Measurements from ENCODE around the gene HSD17B8. TPM values are rescaled to one million over a fixed set of nuclear protein-coding genes. Genes with fewer than 3 reads are reported as not detected.

Gene HSD17B8
- total RNA-seq, 2 experiments from 2014 or later = 11.6 to 18.8 TPM

DNA sequence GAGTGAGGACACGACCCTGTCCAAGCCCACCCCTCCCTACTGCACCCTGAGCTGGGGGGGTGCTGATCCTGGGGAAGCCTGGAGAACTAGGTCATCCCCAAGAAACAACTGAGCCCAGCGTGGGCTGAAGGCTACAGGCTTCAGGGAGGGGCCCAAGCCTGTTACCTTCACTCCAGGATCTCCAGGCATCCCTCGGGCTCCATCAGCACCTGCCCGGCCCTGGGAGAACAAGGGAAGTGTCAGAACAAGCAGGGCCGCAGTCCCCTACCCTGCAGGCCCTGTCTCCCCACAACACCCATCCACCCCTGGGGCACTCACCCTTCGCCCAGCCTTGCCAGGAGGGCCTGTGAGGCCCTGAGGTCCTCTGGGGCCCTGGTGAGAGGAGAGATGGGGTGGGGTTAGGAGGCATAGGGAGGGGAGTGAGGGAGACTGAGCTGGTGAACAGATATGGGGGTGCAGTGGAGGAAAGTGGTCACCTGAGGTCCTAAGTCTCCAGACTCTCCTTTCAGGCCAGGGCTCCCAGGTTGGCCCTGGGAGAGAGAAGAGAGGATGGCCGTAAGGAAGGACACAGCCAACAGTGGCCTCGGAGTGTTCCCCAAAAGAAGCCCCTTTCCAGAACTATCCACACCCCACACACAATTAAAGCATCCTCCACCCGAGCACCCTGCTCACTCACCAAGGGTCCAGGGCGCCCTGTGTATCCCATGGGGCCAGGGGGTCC, 25.5 kb upstream of the HSD17B8 start:
- H3K79me2 ChIP-seq (ENCODE audit: insufficient read depth, low read depth, low read length) = no peaks in the 10 kb centered on the region

DNA sequence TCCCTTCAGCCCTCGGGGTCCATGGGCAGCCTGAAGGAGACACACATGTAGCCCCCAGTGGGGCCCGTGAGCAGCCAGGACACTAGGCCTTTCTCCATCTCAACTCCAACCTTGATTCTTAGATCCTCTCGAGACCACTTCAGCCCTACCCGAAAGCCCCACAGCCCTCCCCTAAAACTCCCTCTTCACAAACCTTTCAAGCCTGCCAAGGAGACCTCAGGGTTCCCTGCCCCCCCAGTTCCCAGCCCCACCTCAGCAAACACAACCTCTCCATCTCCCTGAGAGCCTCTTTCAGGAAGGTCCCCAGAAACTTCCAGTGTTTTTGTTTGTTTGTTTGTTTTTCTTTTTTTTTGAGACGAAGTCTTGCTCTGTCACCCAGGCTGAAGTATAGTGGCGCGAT, 23.3 kb upstream of the HSD17B8 start:
- POLR2A ChIA-PET = no interaction called here
- intact Hi-C loops (cut with micrococcal nuclease; ENCODE audit: unreplicated experiment) = no loop called here
- no peak overlapping the region for H2AFZ ChIP-seq (ENCODE audit: low read length)
- H3K4me3 ChIP-seq (ENCODE audit: low read depth, low read length, poor library complexity, severe bottlenecking) = no peak overlapping the region
- H3K9me2 ChIP-seq (ENCODE audit: insufficient read depth, low read length) = no peaks in the 10 kb centered on the region
- peaks cover 19% of the 10 kb centered on the region; the same call in 1 of the 2 replicates for H3K9me3 ChIP-seq (ENCODE audit: low read length)
- H3K36me3 ChIP-seq (ENCODE audit: insufficient read depth, low read length) = peaks cover 6% of the 10 kb centered on the region
- no peak for DNase-seq (ENCODE audit: low spot score)
- BruUV-seq (replicated peaks) = no TSS peak
- H3K4me1 ChIP-seq (ENCODE audit: insufficient read depth, low read length, poor library complexity, severe bottlenecking) = peaks cover 14% of the 10 kb centered on the region
- H3K27ac ChIP-seq (ENCODE audit: low read depth, low read length, poor library complexity, severe bottlenecking) = no peak overlapping the region
- CTCF ChIA-PET (ENCODE audit: unreplicated experiment) = no interaction called here
- H3K4me2 ChIP-seq (ENCODE audit: low read length) = no peak overlapping the region
- TF ChIP-seq EZH2phosphoT487 (IDR thresholded peaks at IDR 0.05; ENCODE audit: borderline replicate concordance, low read depth, low read length) = no peak
- TF ChIP-seq, protein P1, sequence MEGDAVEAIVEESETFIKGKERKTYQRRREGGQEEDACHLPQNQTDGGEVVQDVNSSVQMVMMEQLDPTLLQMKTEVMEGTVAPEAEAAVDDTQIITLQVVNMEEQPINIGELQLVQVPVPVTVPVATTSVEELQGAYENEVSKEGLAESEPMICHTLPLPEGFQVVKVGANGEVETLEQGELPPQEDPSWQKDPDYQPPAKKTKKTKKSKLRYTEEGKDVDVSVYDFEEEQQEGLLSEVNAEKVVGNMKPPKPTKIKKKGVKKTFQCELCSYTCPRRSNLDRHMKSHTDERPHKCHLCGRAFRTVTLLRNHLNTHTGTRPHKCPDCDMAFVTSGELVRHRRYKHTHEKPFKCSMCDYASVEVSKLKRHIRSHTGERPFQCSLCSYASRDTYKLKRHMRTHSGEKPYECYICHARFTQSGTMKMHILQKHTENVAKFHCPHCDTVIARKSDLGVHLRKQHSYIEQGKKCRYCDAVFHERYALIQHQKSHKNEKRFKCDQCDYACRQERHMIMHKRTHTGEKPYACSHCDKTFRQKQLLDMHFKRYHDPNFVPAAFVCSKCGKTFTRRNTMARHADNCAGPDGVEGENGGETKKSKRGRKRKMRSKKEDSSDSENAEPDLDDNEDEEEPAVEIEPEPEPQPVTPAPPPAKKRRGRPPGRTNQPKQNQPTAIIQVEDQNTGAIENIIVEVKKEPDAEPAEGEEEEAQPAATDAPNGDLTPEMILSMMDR (conservative IDR thresholded peaks at IDR 0.05; ENCODE audit: low read length) = no peak
- H3K79me2 ChIP-seq (ENCODE audit: insufficient read depth, low read depth, low read length) = no peaks in the 10 kb centered on the region
- H4K20me1 ChIP-seq (ENCODE audit: insufficient read depth, low read length) = no peaks in the 10 kb centered on the region

More for the DNA sequence above, 25.5 kb upstream of the HSD17B8 start:
- POLR2A ChIA-PET = no interaction called here
- peaks cover 11% of the 10 kb centered on the region for H3K4me1 ChIP-seq (ENCODE audit: insufficient read depth, low read length, poor library complexity, severe bottlenecking)
- no peak overlapping the region for H3K27ac ChIP-seq (ENCODE audit: low read depth, low read length, poor library complexity, severe bottlenecking)
- H3K4me2 ChIP-seq (ENCODE audit: low read length) = no peak overlapping the region
- CTCF ChIA-PET (ENCODE audit: unreplicated experiment) = no interaction called here
- no peak overlapping the region for H2AFZ ChIP-seq (ENCODE audit: low read length)
- H4K20me1 ChIP-seq (ENCODE audit: insufficient read depth, low read length) = no peaks in the 10 kb centered on the region
- H3K36me3 ChIP-seq (ENCODE audit: insufficient read depth, low read length) = peaks cover 6% of the 10 kb centered on the region
- no peaks in the 10 kb centered on the region for H3K9me2 ChIP-seq (ENCODE audit: insufficient read depth, low read length)
- BruUV-seq (replicated peaks) = no TSS peak
- DNase-seq (ENCODE audit: low spot score) = no peak
- peaks cover 13% of the 10 kb centered on the region; the same call in 1 of the 2 replicates for H3K9me3 ChIP-seq (ENCODE audit: low read length)
- intact Hi-C loops (cut with micrococcal nuclease; ENCODE audit: unreplicated experiment) = no loop called here
- H3K4me3 ChIP-seq (ENCODE audit: low read depth, low read length, poor library complexity, severe bottlenecking) = no peak overlapping the region
- TF ChIP-seq, protein P1 (conservative IDR thresholded peaks at IDR 0.05; ENCODE audit: low read length) = no peak
- TF ChIP-seq EZH2phosphoT487 (IDR thresholded peaks at IDR 0.05; ENCODE audit: borderline replicate concordance, low read depth, low read length) = no peak

DNA sequence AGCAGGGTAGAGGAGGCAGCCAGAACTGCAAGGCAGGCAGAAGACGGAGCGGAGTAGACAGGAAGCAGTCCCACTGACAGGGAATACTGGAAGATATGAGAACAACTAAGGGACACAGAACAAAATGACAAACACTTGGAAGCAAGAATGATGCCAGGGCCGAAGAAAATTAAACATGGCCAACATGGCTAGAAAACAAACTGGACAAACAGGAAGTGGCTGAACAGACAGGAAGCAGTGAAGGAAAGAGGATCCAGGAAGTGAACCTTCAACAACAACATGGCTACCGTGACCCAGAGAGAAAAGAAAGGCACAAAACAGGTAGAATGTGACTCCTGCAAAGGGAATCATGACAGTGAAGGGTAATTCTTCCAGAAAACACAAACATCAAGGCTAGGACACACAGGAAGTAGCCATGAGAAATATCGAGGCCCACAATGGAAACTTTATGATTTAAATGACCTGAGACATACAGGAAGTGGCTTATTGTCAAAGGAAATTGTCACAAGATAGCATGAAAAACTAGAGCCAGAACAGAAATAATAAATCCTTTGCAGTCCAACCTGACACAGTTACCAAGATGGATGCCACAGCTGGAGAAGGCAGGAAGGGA, 21.3 kb upstream of the HSD17B8 start:
- Histone ChIP-seq H3K27ac (ENCODE audit: low read depth, low read length, poor library complexity, severe bottlenecking) (peak overlapping the region; percentile 47), H3K4me1 (ENCODE audit: insufficient read depth, low read length, poor library complexity, severe bottlenecking) (peaks cover 14% of the 10 kb centered on the region), H3K9me3 (ENCODE audit: low read length) (peaks cover 19% of the 10 kb centered on the region; the same call in 1 of the 2 replicates), H3K4me2 (ENCODE audit: low read length) (peak overlapping the region; percentile 46), H4K20me1 (ENCODE audit: insufficient read depth, low read length) (no peaks in the 10 kb centered on the region), H3K4me3 (ENCODE audit: low read depth, low read length, poor library complexity, severe bottlenecking) (peak overlapping the region; percentile 40), H3K36me3 (ENCODE audit: insufficient read depth, low read length) (peaks cover 6% of the 10 kb centered on the region), H2AFZ (ENCODE audit: low read length) (peak overlapping the region; percentile 100), H3K79me2 (ENCODE audit: insufficient read depth, low read depth, low read length) (no peaks in the 10 kb centered on the region), H3K9me2 (ENCODE audit: insufficient read depth, low read length) (no peaks in the 10 kb centered on the region)
- ChIA-PET POLR2A (interaction anchor here (0.6 to 1.2 kb wide), 5 partner anchors 17 to 295 kb away, joined by 3 to 5 read pairs (median 4); partner anchors contain the start of genes RPS18 and VPS52), CTCF (ENCODE audit: unreplicated experiment) (interaction anchor here (0.5 to 0.7 kb wide), 2 partner anchors 19 to 528 kb away, joined by 3 to 8 read pairs; partner anchors contain the start of gene UQCC2)
- TF ChIP-seq EZH2phosphoT487 (IDR thresholded peaks at IDR 0.05; ENCODE audit: borderline replicate concordance, low read depth, low read length) = no peak
- TF ChIP-seq, protein P1 (conservative IDR thresholded peaks at IDR 0.05; ENCODE audit: low read length) = no peak
- peak; percentile 64 for DNase-seq (ENCODE audit: low spot score)
- intact Hi-C loops (cut with micrococcal nuclease; ENCODE audit: unreplicated experiment) = no loop called here
- no TSS peak for BruUV-seq (replicated peaks)

Data from OCI-LY7 (cell line).